HG02763 (cell line): Measurements from ENCODE around the gene ZNRF3.

Experiments
- ATAC-seq: cut with Tn5 transposase; IDR thresholded peaks from one replicate; pipeline ENCODE4 v1.9.1; 2021; ENCODE audit warnings: mild to moderate bottlenecking, moderate library complexity; ENCODE audit not compliant: unreplicated experiment

ZNRF3 gene

DNA sequence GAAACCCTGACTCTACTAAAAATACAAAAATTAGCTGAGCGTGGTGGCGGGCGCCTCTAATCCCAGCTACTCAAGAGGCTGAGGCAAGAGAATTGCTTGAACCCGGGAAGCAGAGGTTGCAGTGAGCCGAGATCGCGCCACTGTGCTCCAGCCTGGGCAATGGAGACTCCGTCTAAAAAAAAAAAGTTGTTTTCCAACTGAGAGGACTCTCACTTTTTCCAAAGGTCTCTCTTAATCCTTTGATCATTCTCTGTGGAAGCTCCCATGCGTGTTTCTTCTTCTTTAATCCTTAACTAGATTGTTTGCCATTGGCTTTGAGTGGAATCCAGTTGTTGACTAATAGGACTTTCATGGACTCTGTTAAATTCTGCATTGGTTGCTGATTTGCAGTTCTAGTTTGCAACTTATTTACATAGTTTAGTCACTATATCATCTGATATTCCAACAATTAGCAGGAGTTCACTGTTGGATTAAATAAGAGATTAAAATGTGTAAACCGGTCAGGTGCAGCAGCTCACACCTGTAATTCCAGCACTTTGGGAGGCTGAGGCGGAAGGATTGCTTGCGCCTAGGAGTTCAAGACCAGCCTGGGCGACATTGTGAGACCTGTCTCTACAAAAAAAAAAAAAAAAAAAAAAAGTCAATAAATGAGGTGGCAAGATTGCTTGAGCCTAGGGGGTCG, 98.6 kb downstream of the ZNRF3 start:
- ATAC-seq, result no peak

DNA sequence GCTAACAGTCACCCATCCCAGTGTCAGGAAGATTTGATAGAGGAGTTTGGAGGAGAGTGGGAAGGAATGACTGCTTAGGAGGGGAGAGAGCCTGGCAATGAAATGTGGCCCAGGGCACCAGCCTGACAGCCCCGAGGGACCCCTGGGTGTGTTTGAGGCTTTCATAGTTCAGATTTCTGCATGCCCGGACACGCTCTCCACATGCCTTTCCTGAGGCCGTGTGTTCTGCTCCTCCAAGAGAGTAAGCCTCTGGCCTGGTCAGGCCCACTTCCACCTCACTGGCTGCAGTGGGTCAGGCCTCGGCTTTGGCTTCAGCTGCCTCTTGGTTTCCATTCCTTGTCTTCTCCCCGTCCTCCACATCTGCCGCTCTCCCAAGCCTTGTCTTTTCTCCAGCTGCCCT, 99.8 kb downstream of the ZNRF3 start:
- ATAC-seq, result no peak

DNA sequence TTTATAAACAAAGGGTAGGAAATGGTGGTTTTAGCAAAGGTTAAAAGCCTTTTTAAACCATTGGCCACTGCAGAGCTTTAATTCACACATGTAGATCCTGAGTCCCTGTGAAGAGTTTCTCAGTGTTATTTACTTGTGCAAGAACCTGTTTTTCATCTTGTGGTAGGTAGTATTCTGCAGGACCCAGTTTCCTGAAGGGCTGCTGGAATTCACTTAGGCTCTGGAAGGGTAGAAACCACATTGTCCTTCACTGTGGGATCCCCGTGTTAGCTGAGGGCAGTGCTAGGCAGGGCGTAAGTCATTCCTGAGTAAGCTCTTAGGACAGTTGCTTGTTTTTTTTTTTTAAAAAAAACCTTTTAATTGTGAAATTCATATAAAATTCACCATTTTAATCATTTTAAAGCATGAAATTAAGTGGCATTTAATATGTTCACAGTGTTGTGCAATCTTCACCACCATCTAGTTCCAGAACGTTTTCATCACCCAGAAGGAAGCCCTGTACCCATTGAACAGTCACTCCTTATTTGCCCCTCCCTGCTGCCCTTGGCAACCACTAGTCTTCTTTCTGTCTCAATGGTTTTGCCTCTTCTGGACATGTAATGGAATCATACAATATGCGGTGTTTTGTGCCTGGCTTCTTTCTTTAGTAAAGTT, 100.5 kb downstream of the ZNRF3 start:
- ATAC-seq, result no peak

DNA sequence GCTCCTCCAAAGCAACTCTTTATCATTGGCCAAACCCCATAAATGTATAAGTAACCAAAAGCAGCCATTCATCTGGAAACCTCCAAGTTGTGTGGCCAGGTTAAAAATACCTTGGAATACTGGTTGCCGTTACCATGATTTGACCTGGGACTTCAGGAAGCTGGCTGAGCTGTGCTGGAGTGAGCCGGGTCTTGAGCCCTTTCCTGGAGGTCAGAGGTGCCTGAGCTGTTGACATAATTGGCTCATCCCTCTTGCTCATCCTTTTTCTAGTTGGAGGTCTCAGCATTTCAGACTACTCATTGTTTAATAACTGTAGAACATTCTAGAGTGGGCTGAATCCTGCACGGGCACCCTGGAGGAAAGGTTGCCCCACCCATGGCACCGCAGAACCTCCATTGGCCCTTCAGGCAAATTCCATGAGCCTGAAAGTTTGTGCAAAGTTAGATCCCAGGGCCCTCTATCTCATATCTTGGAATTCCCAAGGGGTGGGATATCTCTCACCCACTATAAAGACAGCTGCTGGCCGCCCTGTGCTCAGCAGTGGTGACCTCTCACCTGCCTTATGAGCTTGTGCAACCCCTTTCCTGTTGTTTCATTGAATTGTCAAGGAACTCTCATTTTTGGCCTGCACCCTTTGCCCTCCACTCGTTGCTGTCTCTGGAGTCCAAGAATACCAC, 101.2 kb downstream of the ZNRF3 start:
- no peak for ATAC-seq

DNA sequence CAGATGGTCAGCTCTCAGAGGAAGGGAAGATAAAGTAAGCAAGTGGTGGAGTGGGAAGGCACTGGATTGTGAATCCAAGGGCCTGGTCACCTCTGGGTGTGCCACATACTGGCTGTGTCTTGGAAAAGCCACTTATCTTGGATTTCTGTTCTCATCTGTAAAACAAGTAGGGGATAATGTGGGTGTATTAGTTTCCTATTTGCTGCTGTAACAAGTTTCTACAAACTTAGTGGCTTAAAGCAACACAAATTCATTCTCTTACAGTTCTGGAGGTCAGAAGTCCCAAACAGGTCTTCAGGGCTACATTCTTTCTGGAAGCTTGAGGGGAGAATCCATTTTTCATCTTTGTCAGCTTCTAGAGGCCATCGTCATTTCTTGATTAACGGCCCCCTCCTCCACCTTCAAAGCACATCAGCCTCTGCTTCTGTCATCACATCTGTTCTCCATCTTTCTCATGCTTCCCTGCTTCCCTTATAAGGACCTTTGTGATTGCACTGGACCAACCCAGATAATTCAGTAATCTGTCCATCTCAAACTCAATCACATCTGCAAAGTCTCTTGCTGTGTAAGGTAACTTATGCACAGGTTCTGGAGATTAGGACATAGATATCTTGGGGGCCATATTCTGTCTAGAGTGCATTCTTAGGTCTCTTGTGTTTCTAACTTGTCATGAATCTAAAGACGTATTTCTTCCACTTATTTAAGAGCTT, 102.4 kb downstream of the ZNRF3 start:
- no peak for ATAC-seq

DNA sequence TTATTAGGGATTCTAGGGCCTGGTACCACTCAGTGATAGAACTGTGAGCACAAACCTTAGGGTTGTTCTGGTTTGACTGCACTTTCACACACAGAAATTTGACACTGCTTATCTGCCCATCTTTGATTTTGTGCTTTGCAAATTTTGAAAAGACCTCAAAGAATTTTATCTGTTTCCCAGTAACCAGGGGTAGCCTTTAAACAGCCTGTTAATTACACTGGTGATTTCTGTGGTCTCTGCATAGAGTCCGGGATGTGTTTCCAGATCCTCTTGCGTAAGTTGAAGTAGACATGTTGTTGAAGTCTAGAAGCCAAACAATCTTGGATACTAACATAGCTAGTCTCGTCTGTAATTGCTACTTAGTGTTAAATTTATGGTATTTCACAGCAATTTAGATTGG, 103.0 kb downstream of the ZNRF3 start:
- no peak for ATAC-seq

DNA sequence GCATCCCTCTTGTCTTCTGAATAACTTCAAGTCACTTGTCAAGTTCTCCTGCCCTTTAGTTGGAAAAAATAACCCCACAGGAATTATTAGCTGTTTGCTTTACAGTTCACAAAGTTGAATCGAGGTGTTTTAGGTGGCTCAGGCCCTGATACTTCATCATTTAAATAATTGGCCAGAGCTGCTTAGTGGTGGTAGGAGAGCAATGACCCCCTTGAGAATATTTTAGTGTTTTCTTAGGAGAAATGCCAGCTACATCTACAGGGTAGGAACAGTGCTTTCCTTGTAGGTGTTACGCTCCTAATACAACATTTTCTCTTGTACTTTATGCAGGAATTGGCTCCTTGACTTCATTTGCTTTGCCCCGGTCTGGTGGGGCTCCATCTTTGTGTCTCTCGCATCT, 105.1 kb downstream of the ZNRF3 start:
- no peak for ATAC-seq

DNA sequence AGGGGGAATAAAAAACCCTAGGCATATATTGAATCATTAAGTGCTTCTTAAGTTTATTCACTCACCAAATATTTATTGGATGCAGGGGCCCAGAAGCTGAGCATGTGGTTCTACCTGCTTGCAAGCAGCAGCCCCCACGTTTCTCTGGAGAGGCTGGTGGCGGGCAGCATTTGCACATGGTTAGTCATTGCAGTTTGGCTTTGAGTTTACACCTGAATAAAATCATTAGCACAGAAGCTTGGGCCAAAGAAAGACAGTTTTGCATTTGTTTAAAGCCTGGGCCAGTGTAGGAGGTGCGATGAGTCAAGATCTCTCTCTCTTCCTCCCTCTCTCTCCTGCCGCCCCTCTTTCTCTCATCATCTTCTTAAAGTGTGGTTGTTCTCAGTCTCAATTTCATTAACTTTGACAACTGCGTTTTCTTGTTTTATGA, 105.7 kb downstream of the ZNRF3 start:
- ATAC-seq, result no peak

DNA sequence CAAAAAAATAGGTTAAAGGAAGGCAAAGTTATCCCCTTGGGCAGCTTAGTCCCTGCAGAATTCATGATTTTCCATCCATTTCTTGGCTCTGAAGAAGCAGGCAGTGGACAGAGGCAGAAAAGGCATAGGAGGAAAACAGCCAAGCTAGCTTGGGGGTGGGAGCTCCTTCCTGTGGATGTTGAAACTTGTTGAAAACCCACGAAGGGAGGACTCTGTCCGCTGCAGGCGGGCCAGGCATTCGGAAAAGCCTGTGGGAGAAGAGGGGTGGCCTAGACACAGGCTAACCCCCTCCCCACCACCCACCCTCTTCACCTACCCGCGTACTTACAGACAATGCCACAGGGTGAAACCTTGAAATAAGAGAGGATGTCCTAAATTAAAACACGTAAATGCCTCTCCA, 106.1 kb downstream of the ZNRF3 start:
- no peak for ATAC-seq

DNA sequence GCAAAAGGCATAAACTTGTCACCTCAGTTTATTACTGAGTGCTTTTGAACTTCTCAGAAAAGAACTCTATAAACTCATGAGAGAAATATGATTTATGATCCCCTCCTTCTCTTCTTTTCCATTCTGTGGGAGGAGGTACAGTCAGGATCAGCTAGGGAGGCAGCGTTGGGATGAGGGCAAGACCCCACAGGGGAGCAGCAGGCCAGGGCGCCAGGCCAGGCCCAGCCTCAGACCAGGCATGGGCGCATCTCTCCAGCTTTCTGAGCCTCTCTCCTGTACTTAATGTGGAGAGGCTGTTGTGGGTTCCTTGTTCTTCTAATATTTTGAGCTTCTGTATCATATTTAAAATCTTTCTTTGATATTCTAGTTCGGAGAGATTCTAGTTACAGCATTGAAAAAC, 106.5 kb downstream of the ZNRF3 start:
- ATAC-seq, result no peak

DNA sequence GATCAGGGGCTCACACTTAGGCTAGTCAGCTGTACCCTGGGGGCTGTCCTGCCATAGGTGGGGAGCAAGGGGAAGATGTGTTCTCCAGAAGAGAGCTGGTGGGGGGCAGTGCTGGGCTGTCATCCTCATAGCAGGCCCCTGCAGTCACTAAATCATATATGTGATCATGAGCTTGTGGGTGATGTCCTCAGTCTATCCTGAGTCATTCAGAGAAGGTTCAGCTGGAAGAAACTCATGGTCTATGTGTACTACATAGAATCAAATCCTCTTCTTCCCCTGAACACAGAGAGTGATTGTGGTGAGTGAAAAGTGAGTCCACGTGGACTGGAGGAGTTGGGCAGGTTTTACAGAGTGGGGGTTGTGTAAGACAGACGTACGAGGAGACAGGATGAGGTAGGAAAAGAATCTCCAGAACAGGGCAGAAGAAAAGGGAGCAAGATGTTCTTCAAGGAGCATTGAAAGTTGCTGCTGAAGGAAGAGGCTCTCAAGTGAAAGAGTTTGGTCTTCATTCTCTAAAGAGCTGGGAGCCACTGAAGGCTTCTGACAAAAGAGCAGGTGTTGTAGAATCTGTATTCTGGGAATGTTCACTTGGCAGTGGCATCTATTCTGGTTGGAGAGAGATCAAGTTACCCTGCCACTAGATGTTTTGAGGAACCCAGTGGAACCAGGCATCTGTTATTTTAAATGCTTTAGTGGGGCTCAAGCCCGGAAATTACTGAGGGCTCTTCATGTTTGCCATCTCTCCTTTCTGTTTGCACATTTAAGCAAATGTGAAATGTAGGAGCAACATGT, 109.4 kb downstream of the ZNRF3 start:
- no peak for ATAC-seq

DNA sequence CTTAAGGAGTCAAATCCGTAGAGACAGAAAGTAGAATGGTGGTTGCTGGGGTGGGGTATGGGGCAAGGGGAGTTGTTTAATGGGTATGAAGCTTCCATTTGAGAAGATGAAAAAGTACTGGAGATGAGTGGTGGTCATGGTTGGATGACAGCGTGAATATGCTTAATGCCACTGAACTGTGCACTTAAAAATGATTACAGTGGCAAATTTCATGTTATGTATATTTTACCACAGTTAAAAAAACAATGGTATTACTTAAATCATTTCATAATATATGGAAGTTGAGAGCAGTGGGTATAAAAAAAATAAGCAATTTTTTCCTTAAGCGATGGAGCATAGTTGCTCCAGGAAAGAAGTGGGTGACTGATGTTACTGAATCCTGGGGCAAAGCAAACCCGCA, 111.2 kb downstream of the ZNRF3 start:
- ATAC-seq, result no peak

DNA sequence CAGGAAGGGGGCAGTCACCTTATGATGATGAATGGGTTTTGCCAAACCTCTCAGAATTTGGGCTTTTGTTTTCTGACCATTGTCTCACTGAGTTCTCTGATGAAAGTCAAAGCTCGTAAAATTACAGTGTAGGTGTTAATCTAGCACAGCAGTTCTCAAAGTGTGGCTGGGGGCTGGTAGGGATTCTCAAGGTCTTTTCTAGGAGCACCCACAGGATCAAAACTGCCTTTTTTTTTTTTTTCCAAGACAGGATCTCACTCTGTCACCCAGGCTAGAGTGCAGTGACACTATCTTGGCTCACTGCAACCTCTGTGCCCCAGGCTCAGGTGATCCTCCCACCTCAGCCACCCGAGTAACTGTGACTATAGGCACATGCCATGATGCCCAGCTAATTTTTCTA, 112.2 kb downstream of the ZNRF3 start:
- ATAC-seq, result no peak

DNA sequence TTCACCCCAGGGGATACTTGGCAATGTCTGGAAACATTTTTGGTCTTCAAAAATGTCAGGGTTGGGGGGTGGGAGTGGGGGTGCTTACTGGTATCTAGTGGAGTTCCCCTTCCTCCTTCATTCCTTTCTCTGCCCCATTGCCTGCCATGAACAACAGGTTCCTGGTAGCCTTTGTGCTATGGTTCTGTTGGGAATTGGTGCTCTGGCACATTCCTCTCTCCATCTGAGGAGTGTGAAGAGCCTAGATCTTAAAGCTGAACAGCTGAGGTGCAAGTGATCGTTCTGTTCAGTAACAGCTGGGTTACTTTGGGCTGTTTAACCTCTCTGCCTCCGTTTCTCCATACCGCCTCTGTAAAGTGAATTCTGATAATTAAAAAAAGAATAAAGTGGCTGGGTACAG, 114.0 kb downstream of the ZNRF3 start:
- ATAC-seq, result no peak

DNA sequence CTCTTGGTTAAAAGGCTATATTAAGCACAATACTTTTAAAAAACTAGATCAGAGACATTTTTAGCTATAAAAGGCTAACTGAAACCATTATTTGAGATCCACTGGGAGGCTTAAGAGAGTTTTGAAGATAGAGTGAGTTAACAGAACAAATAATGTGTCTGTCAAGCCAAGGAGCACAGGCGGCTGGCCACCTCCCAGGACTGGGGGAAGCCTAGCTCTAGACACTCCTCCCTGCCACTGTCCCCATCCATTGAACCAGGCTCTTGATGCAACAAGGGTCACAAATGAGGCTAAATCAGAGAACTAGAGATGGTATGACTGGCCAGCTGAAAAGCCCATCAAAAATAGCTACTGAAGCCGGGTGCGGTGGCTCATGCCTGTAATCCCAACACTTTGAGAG, 115.3 kb downstream of the ZNRF3 start:
- ATAC-seq, result no peak

DNA sequence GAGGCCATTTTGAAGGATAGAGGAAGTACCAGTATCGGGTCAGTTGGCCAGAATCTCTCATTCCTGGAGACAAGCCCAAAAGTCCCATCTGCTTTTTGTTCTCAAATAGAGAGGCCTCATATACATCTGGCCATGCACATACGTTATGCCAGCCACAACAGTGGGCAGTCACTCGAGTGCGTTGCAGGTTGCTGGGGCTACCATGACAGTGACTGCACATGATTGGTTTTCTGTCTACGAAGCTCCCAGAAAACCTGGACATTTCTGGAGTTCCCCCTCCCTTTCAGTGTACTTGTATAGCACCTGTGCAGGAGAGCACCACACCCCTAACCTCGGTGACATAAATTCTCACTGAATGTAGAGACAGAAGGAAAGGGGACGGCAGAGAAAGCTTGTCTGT, 116.1 kb downstream of the ZNRF3 start:
- ATAC-seq, result no peak

DNA sequence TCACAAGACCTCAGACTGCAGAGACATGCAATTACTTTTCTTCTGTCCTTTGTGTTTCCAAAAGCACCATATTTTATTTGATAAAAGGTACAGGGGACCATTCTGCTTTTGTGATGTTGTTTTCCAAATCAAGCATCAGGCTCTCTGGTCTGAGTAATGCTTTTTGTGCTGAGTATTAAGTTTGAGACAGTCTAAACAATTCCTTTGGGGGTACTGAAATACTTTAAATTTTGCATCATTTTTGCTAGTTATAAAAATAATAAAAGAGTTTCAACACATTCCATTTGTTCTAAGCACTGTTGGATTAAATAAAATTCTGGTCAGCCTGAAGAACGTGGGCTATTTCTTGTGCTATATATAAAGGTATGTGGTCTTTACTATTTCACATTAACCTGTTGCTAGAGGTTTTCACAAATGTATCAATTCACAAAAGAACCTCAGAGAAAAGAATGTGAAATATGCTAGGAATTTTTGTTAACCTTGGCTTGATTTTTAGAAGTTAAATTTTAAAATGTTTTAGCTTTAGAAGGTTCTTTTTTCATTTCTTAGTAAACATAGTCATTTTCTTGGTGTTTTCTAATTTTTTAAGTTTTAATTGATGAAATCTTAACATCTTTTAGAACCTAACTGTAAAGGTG, 116.7 kb downstream of the ZNRF3 start:
- ATAC-seq, result no peak

DNA sequence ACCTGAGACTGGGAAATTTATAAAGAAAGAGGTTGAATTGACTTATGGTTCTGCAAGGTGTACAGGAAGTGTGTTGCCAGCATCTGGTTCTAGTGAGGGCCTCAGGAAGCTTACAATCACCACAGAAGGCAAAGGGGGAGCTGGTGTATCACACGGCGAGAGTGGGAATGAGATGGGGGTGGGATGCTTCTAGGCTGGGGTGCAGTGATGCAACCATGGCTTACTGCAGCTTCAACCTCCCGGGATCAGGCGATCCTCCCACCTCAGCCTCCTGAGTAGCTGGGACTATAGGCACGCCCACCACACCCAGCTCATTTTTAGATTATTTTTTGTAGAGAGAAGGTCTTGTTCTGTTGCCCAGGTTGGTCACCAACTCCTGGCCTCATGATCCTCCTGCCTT, 117.3 kb downstream of the ZNRF3 start:
- ATAC-seq, result no peak

DNA sequence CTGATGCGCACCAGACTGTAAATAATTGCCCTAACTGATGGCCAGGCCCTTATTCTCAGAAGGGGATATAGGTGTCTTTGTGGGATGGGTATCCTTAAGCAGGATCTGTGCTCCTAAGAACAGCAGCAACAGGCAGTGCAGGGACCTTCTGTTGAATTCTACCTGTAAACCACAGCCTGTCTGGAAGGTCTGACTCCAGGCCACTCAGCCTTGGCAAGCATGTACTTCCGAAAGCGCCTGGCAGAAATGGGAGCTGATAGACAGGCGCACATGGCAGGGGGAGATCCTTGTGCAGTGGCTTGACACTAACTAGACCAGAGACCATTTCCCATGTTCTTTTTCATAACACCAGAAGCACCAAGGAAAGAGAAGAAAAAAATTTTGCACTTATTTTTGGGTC, 119.2 kb downstream of the ZNRF3 start:
- ATAC-seq, result no peak

DNA sequence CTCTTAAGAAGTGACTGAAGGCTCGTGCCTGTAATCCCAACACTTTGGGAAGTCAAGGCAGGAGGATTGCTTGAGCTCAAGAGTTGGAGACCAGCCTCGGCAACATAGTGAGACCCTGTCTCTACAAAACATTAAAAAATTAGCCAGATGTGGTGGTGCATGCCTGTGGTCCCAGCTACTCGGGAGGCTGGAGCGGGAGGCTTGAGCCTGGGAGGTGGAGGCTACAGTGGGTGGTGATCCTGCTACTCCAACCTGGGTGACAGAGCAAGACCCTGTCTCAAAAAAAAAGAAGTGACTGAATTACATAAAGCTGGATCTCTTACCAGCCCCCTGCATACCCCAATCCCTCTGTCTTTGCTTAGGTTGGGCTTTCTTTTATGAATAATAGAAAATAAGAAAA, 120.2 kb downstream of the ZNRF3 start:
- no peak for ATAC-seq
